B cell (primary cell): ENCODE data around the gene OTOP2.

Experiments used
- CTCF ChIP-seq: fragments of 200-600 bp; IDR thresholded peaks from one replicate; pipeline ENCODE4 v1.8.0; 2022; ENCODE audit warnings: antibody characterized with exemption, mild to moderate bottlenecking
- EZH2 ChIP-seq: IDR thresholded peaks from 2 replicates; pipeline ENCODE4 v1.6.1; 2012; ENCODE audit warnings: borderline replicate concordance, low read depth, mild to moderate bottlenecking, moderate library complexity, low read length; ENCODE audit not compliant: insufficient read depth, poor library complexity, severe bottlenecking

- TF ChIP-seq CTCF (no peak), EZH2 (no peak)
Observed at GRCh38 chr17:74922172-74922571, 1.9 kb upstream of the OTOP2 start.
